SKM-1 treated with dmso at 0.1 percent for 144 hours (cell line): ENCODE results near the gene LIMS3.
"Not testable (repeated sequence)": the region's sequence is repeated elsewhere in the genome, so short reads cannot be mapped to it uniquely, and the experiment has no call there.

Experiments used
- DNase-seq: peaks from one replicate; lab custom pipeline; 2025; ENCODE audit not compliant: unreplicated experiment; lab: John Stamatoyannopoulos, UW

Gene LIMS3, protein sequence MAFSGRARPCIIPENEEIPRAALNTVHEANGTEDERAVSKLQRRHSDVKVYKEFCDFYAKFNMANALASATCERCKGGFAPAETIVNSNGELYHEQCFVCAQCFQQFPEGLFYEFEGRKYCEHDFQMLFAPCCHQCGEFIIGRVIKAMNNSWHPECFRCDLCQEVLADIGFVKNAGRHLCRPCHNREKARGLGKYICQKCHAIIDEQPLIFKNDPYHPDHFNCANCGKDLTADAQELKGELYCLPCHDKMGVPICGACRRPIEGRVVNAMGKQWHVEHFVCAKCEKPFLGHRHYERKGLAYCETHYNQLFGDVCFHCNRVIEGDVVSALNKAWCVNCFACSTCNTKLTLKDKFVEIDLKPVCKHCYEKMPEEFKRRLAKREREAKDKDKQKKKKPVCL

DNA sequence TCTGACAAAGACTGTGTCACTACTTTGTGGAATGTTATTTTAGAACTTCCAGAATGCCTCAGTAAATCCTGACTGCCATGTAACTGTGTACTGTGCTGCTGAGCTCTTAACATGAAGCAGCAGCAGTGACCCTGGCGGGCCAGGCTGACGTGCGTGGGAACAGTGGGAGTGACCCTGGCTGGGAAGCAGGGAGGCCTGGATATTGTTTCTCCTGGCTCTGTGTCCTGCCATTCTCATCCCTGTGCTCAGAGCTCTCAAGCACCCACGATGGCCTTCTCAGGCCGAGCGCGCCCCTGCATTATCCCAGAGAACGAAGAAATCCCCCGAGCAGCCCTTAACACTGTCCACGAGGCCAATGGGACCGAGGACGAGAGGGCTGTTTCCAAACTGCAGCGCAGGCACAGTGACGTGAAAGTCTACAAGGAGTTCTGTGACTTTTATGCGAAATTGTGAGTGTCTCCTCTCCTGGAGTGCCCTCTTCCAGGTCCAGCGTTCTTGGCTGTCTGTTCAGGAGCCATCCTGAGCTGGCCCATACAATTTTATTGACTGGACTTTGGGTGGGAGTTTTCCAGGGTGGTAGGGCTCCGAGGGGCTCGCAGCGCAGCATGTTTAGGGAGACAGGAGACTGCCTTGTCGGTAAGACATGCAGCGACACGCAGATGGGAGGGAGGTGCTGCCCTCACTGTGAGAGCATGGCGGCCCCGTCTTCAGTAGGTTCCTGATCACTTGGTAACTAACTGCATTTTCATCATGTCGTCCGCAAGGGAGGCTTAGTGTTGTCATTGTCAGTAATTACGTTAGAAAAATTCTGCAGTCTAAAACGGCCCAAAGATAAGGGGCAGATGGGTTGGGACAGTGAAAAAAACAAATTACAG lies at the start of gene LIMS3:
Gene LIMS3, plus strand, starts transcription at position 227 of the 875 bp plus-strand sequence. Its CDS starts 41 bp downstream, at position 268.
- DNase-seq = not testable (repeated sequence)

DNA sequence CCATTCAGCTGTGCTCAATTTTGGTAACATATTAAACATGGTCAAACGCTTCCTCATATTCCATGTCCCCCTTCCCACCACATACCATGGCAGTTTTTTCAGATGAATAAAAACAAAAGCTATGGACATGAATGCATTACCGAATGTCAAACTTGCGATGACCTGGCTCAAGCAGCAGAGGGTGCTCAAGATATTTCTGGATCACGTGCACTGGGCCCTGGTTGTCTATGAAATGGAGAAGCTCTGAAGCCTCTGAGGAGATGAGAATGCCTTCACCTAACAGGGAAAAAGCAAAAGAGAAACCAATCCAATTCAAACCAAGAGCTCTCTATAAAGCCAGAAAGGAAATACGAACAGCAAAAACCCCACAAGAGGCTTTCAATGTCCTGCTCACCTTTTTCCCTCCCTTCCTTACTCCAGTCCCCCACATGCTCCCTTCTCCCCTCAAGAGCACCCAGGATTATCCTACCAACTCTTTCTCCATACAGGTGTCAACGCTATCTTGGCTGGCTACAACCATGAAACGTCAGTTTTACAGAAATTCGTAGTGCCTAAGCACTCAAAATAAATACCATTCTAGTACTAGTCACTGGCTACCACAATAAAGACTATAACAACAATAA lies 27.2 kb upstream of the LIMS3 start:
- not testable (repeated sequence) for DNase-seq

DNA sequence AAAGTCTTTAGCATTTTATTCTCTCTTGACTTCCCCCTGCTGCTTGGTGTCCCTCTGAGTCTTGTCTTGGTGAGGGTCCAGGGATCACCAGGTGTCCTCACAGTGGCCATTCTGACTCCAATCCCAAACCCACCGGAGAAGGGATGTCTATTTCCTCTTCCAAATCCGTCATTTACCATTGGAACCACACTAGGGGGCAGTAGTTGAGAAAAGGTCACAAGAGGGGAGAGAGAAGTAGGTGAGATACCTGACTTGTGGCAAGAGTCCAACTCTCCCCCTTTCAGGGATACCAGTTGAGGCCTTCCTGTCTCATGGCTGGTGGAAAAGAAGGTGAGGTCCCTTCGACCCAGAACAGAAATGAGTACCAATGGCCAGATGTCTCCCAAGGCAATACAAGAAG lies 21.9 kb upstream of the LIMS3 start:
- not testable (repeated sequence) for DNase-seq

DNA sequence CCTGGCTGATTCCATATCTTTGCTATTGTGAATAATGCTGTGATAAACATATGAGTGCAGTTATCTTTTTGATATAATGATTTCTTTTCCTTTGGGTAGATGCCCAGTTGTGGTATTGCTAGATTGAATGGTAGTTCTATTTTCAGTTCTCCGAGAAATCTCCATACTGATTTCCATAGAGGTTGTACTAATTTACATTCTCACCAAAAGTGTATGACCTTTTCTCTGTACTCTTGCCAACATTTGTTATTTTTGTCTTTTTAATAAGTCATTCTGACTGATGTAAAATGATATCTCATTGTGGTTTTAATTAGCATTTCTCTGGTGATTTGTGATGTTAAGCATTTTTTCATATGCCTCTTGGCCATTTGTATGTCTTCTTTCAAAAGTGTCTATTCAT lies 16.4 kb upstream of the LIMS3 start:
- not testable (repeated sequence) for DNase-seq

DNA sequence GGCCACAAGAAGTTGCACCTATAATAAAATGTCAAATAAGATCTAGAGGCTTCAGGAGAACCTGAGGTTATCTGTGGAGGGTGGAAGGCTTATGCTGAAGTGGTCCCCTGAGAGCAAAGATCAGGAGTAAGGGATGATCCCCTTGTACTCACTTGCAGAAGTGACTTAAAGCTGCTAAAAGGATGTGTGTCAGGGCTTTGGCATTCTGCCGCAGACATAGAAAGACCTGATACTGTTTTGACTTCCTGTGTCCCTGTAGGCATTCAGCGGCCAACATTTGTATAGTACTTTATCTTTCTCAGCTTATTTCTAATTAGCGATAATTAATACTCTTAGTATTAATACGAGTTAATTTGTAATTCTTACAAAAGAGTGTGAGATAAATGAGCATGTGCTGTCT lies 10.1 kb upstream of the LIMS3 start:
- not testable (repeated sequence) for DNase-seq

DNA sequence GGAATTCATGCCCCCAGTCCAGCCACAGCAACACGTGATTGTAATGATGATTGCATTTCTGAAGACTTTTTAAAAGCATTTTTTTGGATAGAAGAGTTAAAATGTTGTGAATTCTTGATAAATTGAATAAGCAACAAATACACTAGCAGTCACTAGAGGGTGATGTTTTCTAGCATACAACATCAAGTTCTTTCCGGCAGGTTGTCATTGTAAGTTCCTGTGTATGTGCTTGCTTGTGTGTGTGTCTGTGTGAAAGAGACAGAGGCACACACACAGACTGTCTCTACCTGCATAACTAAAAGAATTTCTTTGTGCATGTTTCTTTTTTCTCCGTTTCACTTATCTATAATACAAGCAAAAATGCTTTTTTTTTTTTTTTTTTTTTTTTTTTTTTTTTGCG lies 8.6 kb upstream of the LIMS3 start:
- DNase-seq = not testable (repeated sequence)

DNA sequence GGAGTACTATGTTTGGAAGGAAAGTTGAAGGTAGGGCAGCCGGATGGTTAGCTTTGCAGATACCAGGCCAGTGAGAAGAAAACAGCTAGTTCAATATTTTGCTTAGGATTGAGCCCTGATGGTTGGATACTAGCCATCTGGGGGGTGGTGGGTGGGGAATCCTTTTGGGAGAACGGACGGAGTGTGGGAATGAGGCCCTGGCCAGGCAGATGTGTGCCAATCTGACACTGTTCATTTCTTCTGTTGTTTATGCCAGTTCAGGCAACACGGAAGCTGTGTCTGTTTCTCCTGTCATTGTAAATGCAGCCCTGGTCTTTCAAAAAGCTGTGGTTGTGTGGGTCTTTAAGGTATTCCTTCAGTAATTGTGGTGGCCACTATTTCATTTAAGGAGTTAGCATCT lies 7.5 kb upstream of the LIMS3 start:
- DNase-seq = not testable (repeated sequence)

DNA sequence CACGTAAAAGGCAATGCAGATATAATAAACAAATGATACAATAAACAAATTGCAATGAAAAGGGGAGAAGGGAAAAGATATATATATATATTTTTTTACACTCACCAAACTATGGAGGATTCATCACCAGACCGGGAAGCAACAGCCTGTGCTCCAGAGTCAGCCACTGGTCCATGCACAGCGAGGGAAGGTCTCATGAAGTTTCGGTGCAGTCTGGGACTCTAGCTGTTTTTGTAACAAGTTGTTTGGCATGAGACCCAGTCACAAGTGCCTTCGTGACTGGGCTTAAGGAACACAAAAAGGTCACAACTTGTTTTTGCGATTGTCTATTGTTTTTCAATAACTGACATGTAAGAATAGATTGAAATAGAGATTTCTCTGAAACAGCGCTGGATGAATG lies 4.8 kb upstream of the LIMS3 start:
- not testable (repeated sequence) for DNase-seq

DNA sequence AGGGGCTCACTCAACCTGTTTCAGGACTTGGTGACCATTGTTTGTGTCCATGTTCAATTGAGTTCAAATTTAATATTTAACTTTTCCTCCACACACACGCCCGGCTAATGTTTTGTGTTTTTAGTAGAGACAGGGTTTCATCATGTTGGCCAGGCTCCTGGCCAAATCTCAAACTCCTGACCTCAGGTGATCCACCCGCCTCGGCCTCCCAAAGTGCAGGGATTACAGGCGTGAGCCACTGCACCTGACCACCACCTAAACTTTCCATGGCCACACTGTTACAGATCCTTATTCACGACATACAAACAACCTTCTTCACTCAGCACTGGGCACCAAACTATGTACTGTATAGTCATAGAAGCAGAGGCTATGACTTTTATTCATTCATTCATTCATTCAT lies 4.3 kb upstream of the LIMS3 start:
- not testable (repeated sequence) for DNase-seq

DNA sequence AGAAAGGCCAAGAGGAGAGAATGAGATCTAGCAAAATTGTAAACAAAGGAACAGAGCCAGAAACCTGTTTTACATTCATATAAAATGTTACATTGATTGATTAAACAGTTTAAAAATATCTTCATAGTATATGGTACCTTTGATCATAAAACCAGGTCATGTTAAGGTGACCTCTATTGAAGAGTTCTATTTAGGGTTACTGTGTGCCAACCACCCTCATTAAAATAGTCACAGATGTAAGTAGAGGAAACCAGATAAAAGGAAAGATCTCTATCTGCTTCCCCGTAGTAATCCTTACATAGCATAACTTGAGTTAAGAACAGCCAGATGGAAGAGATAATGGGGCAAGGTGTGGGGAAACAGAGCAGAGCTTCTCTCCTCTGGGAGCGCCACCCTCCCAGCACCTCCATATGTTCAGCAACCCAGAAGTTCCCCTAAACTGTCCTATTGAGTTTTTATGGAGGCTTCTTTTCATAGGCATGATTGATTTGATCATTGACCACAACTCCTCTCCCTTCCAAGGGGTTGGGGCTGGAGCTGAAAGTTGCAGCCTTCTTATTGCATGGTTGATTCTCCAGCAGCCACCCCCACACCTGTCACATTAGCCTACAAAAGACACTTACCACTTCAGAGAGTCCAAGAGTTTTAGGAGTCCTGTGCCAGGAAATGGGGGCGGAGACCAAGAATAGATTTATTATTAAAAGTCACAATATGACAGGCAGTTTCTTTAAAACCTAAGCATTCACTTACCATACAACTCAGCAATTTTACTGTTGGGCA lies 3.2 kb upstream of the LIMS3 start:
- DNase-seq = not testable (repeated sequence)

DNA sequence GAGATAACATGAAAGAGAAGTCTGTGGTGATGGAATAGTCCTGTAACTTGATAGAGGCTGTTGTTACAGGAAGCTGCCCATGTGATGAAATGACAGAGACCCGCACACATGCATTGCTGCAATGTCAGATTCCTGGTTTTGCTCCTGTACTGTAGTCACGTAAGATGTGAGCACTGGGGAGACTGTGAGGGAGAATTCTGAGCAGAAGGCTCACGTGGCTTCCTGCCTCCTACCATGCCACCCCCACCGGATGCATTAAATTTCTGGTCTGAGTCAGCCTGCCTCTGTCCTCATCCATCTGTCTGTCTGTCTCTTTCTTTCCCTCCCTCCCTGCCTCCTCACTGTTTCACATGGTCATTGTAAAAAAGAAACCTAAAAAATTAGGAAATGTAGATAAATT lies 2.3 kb upstream of the LIMS3 start:
- DNase-seq = not testable (repeated sequence)

DNA sequence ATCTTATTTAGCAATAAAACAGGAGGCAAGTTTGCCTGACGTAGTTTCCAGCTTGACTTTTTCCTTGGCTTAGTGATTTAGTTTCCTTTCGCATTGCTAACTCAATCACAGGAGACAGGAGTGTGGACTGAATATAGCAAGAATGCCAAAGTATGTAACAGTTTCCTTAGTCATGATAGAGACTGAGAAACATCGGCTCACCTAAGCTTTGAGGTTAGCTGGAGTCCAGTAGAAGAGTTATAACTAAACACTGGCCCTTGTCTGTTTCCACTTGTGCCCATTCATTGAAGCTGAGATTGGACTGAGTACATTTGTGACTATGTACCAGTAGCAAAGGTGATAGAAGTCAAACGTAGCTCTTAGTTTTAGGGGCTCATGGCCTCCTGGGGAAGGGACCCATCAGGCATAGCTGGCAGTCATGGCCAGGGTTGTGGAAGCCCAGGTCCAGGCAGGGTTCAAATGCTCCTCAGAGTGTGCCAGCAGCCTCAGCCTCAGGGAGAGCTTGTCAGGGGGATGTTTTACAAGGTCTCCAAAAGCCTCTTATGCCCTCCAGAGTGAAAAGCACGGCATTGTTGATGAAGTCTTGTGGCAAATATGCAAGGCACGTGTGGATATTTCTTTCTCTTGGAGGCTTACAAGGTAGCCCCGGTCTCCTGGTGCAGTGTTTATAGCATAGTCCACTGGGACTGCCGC lies 573 bp upstream of the LIMS3 start:
- DNase-seq = not testable (repeated sequence)

DNA sequence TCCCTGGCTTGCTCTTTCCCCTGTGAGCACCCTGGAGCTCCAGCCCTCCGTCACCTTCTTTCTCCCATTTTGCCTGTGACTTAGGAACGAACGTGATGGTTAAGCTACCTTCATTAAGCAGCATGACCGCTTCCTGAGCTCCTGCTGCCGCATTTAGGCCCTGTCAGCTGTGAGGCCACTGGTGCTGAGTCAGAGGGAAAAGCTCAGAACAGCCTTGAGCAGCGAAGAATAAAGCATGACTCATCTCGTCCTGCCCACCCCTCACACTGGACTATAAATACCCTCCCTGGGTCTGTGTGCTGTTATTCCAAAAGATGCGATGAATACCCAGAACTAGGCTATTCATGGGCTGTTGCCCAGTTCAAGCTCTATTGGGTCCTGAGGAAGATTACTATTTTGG lies 7.3 kb downstream of the LIMS3 start:
- not testable (repeated sequence) for DNase-seq

DNA sequence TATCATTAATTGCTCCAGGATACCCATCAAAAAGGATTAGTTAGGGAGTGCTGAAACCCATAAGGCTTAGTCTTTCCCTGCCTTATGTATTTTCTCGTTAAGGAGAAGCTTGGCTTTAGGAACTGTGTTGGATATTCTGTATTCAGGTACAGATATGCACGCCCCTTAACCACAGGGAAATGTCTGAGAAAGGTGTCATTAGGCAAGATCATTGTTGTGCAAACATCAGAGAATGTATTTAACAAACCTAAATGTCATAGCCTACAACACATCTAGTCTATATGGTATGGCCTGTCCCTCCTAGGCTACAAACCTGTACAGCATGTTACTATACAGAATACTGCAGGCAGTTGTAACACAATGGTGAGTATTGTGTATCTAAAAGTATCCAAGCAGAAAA lies 10.1 kb downstream of the LIMS3 start:
- DNase-seq = not testable (repeated sequence)

DNA sequence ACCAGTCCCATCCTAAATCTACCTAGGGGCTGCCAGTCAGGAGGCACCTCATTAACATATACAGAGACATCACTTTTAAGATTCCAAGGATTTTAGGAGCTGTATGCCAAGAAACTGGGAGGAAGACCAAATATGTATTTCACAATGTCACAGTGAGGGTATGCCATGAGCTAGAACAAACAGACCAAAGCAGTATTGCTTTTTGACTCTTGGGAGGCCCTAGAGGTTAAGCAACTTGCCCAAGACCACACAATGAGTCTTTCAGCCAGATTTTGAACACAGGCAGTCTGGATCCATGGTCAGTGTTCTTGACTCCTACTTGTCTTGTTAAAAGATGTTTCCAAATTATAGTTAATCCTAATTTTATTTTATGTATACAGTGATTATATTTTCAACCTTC lies 12.3 kb downstream of the LIMS3 start:
- DNase-seq = not testable (repeated sequence)

DNA sequence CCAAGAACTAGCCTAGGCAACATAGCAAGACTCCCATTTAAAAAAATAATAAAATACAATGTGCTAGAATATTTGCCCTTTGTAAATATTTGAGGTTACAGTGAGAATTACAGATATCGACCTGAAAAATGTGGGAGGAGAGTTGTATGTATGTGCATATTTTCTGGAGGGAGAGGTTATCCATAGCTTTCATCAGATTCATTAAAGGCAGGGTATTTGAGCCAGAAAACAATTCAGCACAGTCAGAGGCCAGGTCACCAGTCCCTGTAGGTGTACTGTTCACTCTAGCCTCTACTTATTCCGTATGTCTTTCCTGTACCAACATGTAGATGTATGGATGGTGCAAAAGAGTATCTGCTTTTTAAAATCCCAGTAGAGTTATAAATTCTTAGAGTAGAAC lies 15.4 kb downstream of the LIMS3 start:
- DNase-seq = not testable (repeated sequence)

DNA sequence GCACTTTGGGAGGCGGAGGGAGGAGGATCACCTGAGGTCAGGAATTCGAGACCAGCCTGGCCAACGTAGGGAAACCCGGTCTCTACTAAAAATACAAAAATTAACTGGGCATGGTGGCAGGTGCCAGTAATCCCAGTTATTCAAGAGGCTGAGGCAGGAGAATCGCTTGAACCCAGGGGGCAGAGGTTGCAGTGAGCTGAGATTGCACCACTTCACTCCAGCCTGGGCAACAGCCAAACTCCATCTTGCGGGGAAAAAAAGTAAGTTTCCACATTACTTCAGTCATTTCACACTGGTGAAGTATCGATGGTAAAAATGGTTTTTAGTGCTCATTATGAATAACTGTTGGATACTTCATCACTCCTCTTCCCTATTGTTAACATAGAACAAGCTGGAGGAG lies 16.1 kb downstream of the LIMS3 start:
- not testable (repeated sequence) for DNase-seq

DNA sequence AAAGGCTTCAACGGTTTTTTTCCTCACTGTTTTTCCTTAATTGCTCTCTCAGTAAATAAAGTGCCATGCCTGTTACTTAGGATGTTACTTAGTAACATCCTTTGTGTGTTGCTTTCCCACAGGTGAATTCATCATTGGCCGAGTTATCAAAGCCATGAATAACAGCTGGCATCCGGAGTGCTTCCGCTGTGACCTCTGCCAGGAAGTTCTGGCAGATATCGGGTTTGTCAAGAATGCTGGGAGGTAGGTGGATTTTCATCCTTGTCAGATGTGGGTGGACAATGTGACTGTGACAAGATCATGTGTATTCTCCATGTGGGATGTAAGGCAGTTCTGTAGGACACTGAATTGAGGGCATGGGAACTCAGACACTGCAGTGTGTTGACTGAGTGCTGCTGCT lies 17.3 kb downstream of the LIMS3 start:
- not testable (repeated sequence) for DNase-seq

DNA sequence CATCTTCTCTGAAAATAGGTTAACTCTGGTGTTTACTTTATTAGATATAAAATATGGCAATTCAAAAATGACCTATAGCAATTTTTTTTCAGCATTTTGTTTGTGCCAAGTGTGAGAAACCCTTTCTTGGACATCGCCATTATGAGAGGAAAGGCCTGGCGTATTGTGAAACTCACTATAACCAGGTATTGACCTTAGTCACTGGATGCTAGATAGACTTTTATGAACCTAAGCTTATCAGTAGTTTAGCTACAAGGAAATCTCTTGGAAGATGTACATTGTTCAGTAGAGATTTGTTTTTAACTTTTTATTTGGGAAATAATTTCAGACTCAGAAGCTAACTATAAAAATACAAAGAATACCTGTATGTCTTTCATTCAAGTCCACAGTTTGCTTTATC lies 21.7 kb downstream of the LIMS3 start:
- not testable (repeated sequence) for DNase-seq
